Activated CD4-positive, CD25-positive, alpha-beta regulatory T cell treated with anti-CD3 and anti-CD28 coated beads, Interleukin-2, amount 50 U/mL, for 24 hours (primary cell): ENCODE results near the gene FUT6.

Experiments
- ATAC-seq, 2 donors: fragments of 150-1000 bp; cut with Tn5 transposase; one replicate each; pipeline ENCODE4 v1.10.0; 2021; ENCODE audit warnings: mild to moderate bottlenecking in 1 of 2, moderate library complexity in 1 of 2

Gene FUT6

GRCh38 chr19:5804516-5805461 lies 34.7 kb downstream of the FUT6 start, which contains the start of gene NRTN:
NRTN (plus strand) TSS chr19:5805067; CDS start chr19:5824166, 19,099 bp downstream.
- ATAC-seq: no peak

- ATAC-seq: peak; percentile 96 to 99
Observed at GRCh38 chr19:5803752-5804515, 35.6 kb downstream of the FUT6 start.

DNA sequence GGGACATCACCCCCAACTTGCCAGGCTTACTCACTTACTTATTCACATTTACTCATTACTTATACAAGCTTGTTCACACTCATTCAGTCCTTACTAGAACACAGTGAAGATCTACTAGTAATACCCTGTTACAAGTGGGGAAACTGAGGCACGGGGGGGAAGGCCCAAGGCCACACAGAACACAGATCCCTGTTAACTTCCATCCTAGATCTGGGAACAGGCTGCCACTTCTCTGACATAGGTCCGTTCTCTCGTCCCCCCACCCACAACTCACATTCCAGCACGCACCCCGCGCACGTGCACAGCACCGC lies 36.1 kb downstream of the FUT6 start:
- no peak for ATAC-seq

- no peak for ATAC-seq
Observed at GRCh38 chr19:5801796-5802619, 37.5 kb downstream of the FUT6 start.

- ATAC-seq: no peak
Observed at GRCh38 chr19:5800361-5801270, 38.9 kb downstream of the FUT6 start.

DNA sequence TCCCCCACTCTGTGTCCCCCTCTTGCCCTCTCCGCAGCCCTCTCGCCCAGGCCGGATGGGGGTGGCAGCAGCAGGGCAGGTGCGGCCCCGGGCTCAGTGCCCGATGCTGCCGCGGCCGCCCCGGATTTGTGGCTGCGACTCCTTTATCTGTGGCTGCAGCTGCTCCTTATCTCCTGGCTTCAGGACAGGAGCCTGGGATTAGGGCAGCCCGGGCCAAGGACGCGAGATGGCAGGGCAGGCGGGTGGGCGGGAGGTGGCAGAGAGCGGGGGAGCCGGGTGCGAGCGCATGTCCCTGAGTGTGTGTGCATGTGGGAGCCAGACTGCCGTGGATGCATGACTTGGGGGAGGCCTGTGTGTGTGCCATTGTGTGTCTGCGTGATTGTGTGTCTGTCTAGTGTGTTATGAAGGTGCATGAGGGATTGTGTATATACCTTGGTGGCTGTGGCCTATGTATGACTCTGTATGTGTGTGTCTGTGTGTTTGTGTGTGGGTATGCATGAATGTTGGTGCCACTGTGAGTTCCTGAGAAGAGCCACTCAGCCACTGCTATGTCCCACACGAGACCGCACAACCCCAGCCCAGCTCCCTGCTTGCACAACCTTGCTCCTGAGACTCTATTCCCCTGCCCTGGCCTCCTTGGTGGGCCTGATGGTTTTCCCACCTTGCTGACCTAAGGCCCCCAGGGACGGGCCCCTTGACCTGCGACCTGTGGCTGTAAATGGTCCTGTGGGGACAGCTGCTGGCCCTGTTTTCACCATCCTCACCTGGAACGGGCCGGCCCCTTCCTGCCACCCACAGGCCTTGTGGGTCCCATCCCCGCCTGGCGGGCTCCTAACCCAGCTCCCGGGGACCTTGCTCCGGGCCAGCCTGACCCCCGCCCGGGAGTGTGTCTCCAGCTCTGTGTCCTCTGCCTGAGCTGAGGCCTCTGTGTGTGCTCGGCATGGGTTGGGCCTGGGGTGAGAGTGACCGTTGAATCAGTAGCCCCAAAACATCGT lies 40.0 kb downstream of the FUT6 start:
- no peak for ATAC-seq

- no peak for ATAC-seq
Observed at GRCh38 chr19:5798244-5798643, 41.3 kb downstream of the FUT6 start.

DNA sequence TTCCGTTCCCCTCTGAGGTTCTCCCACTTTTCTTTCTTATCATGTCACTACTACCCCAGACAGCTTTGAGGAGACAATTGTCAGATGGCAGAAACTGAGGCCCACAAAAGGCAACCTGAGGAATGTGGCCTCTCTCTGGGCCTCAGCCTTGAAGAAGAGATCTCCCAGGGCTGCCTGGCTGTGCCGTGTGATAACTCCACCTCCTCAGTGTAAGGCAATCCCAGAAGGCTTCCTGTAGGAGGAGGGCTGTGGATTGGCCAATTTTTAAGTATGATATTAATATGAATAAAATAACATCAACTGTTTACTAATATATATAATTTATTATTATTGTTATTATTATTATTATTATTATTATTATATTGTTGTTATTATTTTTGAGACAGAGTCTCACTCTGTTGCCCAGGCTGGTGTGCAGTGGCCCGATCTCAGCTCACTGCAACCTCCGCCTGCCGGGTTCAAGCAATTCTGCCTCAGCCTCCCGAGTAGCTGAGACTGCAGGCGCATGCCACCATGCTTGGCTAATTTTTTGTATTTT lies 44.1 kb downstream of the FUT6 start:
- no peak for ATAC-seq

- ATAC-seq: no peak
Observed at GRCh38 chr19:5793188-5793587, 46.3 kb downstream of the FUT6 start.

DNA sequence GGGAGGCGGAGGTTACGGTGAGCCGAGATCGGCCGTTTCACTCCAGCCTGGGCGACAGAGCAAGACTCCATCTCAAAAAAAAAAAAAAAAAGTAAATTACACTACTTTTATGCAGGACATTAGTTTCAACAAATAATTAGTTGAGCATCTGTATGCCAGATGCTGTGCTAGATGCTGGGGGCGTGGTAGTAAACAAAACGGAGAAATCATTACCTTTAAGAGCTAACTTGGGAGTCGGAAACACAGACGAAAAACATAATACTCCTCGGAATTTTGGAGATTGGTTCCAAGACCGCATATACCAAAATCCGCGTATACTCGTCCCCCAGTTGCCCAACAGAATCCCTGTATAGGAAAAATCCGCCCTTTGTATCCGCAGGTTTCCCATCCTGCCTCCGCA lies 47.3 kb downstream of the FUT6 start:
- ATAC-seq: no peak

GRCh38 chr19:5790559-5791520 lies 48.7 kb downstream of the FUT6 start, which contains the start of gene DUS3L:
DUS3L (minus strand) TSS chr19:5791163; CDS start chr19:5791141, 22 bp downstream.
- ATAC-seq: peak; percentile 97

- ATAC-seq: no peak
Observed at GRCh38 chr19:5789886-5790558, 49.5 kb downstream of the FUT6 start.

DNA sequence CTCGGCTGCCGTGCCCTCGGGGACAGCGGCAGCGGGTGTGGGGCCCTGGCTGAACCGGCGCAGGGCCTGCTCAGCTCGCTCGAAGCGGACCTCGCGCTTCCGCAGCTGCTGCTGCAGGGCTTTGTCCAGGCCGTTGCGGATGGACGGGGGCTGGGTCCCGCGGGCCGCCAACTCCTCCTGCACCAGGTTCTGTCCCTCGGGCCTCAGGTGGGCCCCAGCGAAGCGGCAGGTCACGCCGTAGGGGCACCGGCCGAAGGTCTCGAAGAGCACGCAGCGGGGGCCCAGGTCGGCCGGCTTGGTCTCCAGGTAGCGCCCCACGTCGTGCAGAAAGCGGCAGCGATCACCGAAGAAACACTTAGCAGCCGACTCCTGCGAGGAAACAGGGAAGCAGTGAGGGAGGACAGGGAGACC lies 50.1 kb downstream of the FUT6 start:
- no peak for ATAC-seq

GRCh38 chr19:5788422-5788821 lies 51.1 kb downstream of the FUT6 start:
- ATAC-seq: no peak

DNA sequence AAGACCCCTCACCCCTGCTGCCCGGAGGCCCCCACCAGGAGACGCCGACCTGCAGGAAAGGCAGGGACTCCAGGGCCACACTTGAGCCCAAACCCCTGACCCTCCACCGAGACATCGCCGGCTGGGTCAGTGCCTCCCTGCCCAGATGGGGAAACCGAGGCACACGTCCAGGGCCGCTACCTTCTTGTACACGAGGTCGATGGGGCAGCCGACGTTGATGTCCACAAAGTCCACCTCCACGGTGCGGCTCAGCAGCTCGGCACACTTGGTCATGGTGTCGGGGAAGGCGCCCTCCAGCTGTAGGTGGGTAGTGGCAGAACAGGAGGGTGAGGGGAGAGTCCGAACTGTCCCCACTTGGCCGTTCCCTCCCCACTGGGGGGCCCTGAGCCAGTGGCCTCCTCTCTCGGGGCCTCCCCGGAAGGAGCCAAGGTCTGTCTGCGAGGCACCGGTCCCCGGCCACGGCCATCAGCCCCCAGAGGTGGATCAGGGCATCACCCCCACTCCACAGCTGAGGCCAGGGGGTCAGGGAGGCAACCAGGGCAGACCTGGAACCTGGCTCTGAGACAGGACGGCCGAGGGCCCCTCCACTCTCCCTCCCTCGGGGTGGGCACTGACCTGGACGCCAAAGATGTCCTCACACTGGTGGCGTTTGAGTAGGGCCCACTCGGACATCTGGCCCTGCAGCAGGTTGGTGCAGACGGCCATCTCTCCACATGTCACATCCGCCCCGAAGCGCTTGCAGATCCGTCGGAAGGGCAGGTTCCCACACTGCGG lies 51.9 kb downstream of the FUT6 start:
- no peak for ATAC-seq

DNA sequence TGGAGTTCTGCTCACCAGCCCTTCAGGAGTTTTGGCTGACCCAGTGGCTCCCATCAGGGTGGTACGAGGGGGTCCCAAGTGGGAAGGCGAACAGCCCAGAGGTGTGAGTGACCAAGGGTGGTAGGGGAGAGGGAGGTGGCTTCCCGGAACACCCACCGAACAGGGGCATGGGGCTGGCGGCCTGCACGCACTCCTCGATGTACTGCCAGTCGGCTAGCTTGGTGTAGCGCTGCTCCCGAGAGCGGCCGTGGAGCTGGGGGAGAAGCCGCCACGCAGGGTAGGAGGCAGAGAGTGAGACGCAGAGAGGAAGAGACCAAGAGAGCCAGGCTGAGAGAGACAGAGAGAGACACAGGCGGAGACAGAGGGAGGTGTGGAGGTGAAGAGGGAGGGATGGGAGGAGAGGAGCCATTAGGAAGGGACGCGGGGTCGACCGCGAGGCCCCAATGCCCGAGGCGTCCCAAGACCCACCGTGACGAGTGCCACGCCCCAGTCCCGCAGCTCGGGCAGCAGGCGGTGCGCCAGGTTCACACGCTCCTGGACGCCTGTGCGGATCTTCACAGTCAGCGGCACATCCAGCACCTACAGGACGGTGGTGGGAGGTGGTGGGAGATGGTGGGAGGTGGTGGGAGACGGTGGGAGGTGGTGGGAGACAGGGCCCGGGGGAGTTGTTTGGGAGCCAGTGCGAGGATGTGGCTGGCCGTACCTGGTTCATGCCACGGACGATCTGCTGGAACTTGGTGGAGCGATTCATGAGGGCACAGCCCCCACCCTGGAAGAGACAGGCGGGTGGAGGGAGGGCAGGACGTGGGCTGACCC lies 52.7 kb downstream of the FUT6 start:
- no peak for ATAC-seq

GRCh38 chr19:5785423-5785822 lies 54.1 kb downstream of the FUT6 start:
- ATAC-seq: no peak
